HG03280 (cell line): Measurements from ENCODE around the gene SMIM13.
"Not testable (repeated sequence)": the region's sequence is repeated elsewhere in the genome, so short reads cannot be mapped to it uniquely, and the experiment has no call there.

ENCODE experiments used
- ATAC-seq: cut with Tn5 transposase; IDR thresholded peaks from one replicate; pipeline ENCODE4 v1.9.1; 2021; ENCODE audit warnings: mild to moderate bottlenecking, moderate library complexity; ENCODE audit not compliant: unreplicated experiment

SMIM13 gene

DNA sequence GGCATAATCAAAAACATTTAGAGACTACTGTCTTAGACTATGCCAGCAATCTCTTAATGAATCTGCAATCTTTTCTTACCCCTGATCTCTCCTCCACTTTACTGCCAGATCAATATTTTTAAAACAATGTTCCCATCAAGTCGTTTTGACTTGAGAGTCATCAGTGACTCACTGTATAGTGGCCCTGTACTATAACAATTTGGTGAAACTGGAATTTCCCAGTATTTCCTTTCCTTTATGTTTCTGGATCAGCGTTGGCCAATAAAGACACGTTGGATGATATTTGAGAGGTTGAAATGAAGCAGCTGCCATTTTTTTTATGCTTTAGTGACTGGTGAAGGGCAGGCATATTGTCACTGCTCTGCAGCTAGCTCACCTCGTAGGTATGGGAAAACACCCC is 10.1 kb upstream of the SMIM13 start:
- no peak for ATAC-seq

- no peak for ATAC-seq
Observed at GRCh38 chr6:11083956-11084355, 9.7 kb upstream of the SMIM13 start.

- no peak for ATAC-seq
Observed at GRCh38 chr6:11085758-11086435, 7.7 kb upstream of the SMIM13 start.

GRCh38 chr6:11087141-11087812 is 6.4 kb upstream of the SMIM13 start:
- not testable (repeated sequence) for ATAC-seq

GRCh38 chr6:11089695-11090094 is 3.9 kb upstream of the SMIM13 start:
- no peak for ATAC-seq

DNA sequence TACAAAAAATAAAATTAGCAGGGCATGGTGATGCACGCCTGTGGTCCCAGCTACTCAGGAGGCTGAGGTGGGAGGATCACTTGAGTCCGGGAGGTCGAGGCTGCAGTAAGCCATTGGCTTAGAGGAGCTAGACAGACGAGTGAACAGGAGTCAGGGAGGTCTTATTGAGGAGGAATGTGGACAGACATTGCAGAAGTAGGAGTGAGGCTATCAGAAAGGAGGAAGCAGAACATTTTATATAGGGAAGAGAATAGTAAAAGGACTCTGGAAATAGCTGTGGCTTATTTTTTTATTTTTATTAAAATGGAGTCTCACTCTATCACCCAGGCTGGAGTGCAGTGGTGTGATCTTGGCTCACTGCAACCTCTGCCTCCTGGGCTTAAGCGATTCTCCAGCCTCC is 2.5 kb upstream of the SMIM13 start:
- not testable (repeated sequence) for ATAC-seq

DNA sequence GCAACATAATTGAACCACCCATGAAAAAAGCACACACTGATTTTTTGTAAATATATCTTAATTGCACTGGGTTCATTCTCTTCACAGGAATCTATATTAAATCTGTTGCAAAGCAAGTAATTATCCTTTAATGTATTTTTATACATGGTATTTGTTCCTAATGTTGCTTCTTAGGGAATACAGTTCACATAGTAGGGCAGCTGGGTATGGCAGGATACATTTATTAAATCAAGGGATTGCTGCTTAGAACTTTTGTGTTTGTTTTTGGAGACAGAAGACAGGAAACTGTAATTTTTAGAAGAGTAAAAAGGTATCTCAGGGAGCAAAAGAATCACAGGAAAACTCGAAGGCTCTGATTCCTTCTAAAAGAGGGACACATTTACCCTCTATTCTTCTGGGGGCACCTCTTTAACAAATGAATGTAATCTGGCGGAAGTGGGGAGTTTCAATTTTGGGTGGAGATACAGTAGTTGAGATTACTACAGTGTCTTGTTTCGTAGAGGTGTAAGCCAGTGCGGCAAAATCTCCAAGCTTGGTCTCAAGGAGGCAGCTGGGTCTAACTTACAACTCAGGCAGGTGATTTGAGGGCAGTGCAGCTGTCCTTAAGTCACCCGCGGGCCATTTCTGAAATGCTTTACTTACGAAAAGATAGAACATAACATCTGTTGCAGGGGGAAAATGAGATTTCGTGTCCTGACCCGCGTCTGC is 812 bp upstream of the SMIM13 start:
- ATAC-seq, result peak; percentile 39

- peak; percentile 18 for ATAC-seq
Observed at GRCh38 chr6:11093376-11093625, 333 bp upstream of the SMIM13 start.

GRCh38 chr6:11094411-11094851 is 797 bp downstream of the SMIM13 start:
- ATAC-seq, result peak; percentile 31

DNA sequence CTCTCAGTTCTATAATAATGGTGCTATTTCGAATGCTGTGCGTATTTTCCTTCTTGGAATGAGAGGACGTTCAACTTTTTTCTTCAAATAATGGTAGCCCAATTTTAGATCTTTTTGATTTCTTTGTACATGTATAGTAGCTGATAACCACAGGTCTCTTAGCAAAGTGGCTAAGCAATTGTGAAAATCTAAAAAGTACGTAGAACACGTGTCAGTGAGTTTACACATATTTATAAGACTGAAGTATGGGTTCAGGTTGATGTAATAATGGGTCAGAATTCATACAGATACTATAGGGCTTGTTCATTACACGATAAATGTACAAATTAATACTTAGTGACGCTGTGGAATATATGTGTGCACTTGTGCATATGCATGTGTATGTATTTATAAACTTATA is 1.3 kb downstream of the SMIM13 start:
- no peak for ATAC-seq

GRCh38 chr6:11096109-11096508 is 2.5 kb downstream of the SMIM13 start:
- no peak for ATAC-seq

DNA sequence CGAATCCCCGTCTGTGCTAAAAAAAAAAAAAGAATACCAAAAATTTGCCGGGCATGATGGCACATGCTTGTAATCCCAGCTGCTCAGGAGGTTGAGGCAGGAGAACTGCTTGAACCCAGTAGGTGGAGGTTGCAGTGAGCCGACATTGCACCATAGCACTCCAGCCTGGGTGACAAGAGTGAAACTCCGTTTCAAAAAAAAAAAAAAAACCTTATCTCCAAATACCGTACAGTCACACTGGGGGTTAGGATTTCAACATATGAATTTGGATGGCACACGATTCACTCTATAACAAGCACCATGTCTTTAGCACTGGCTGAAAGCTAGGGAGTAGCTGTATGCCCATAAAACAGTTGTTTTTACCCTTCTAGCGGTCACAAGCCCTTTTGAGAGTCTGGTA is 3.8 kb downstream of the SMIM13 start:
- ATAC-seq, result no peak

GRCh38 chr6:11098004-11098403 is 4.4 kb downstream of the SMIM13 start:
- no peak for ATAC-seq

DNA sequence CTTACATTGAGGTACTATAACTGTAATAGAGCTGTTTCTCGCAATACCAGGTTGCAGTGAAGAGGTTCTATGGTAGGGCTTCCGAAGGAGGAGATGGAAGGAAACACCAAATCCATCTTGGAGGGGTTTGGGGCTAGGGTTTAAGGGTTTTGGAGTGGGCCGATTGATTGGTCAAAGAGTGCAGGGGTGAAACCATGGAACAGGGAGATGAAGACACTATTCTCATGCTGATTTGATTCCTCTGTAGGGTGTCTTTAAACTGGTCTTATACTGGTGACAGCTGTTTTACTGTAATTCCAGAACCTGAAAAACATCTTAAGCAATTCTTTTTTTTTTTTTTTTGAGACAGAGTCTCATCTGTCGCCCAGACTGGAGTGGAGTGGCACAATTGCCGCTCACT is 7.8 kb downstream of the SMIM13 start:
- no peak for ATAC-seq

GRCh38 chr6:11103065-11103464 is 9.4 kb downstream of the SMIM13 start:
- no peak for ATAC-seq

- no peak for ATAC-seq
Observed at GRCh38 chr6:11108726-11109125, 15.1 kb downstream of the SMIM13 start.

DNA sequence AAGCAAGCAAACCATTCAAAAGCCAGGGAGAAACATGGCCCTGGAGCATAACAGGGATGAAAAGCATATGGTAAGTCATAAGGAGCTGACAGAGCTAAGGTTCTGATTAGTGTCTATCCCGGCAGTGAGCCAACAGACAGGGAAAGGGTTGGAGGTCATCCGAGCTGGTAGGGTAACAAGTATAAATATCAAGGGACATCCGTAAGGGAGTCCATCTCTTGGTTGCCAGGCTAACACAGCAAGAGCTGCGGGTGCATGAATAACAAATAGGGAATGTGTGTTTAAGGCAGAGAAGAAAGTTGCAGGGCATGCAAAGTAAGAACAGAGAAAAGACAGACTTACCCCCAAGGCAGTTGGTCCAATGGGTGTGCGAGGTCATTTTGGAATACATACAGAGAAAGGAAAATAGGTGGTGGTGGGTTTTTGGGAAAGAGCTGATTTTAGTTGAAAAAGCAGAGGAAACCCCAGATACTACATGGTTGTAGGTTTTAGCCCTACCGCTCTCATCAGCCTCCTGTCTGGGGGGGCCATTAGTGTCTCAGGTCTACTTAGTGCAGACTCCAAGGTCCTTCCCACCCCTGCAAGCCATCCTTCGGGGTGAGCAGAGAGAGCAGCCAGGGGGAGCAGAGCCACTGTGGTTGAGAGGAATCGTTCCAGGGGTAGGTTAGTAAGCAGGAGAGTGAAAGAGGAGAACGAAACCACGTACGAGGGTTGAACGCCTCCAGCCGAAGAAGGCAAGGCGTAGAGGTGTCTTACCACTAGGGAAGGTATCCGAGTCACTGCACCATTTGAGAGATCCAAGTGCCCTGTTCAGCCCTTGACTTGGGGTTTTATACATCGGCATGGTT is 17.5 kb downstream of the SMIM13 start, which contains the start of gene ERVFRD-1:
ERVFRD-1 (minus strand) TSS at position 805 of the 848 bp plus-strand sequence. CDS start 6,415 bp downstream, outside the sequence.
- ATAC-seq, result no peak

GRCh38 chr6:11111769-11112437 is 18.3 kb downstream of the SMIM13 start:
- no peak for ATAC-seq

DNA sequence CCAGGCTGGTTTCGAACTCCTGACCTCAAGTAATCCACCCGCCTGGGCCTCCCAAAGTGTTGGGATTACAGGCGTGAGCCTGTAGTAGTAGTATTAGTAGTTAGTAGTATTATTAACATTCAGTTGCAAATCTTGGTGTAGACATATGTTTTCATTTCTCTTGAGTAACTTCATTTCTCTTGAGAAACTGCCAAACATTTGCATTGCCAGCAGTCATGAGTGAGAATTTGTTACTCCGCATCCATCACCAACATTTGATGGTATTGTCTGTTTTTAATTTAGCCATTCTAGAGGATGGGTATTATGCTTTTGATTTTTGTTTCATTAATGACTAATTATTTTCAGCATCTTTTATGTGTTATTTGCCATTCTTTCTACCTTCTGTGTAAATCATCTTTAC is 19.4 kb downstream of the SMIM13 start:
- no peak for ATAC-seq

GRCh38 chr6:11115808-11116536 is 22.3 kb downstream of the SMIM13 start:
- ATAC-seq, result not testable (repeated sequence)
